GM23338 (cell line): ENCODE results near the gene CLDN20.

Experiments used
- CREB1 ChIP-seq: fragments of 250-450 bp; sonication (Bioruptor Pico); IDR thresholded peaks from 2 replicates; pipeline ENCODE4 v1.5.0; 2020; ENCODE audit warnings: low read depth, mild to moderate bottlenecking, moderate library complexity
- ETS1 ChIP-seq: IDR thresholded peaks from 2 replicates; pipeline ENCODE4 v1.6.1; 2016; ENCODE audit warnings: antibody characterized with exemption
- EZH2 ChIP-seq: fragments of 200-600 bp; sonication (generic); IDR thresholded peaks from one replicate; pipeline ENCODE4 v1.8.0; 2017; ENCODE audit warnings: antibody characterized with exemption, mild to moderate bottlenecking, low read depth; ENCODE audit not compliant: unreplicated experiment
- EZH2phosphoT487 ChIP-seq: fragments of 200-600 bp; sonication (generic); IDR thresholded peaks from one replicate; pipeline ENCODE4 v1.8.1; 2018; ENCODE audit warnings: antibody characterized with exemption; ENCODE audit not compliant: unreplicated experiment
- JUNB ChIP-seq: IDR thresholded peaks from one replicate; pipeline ENCODE4 v1.6.1; 2016; ENCODE audit warnings: antibody characterized with exemption; ENCODE audit not compliant: unreplicated experiment
- POLR2AphosphoS5 ChIP-seq: IDR thresholded peaks from 2 replicates; pipeline ENCODE4 v1.6.1; 2016; ENCODE audit warnings: antibody characterized with exemption, low read depth
- ZNF114 ChIP-seq: fragments of 250-450 bp; sonication (Bioruptor Pico); IDR thresholded peaks from 2 replicates; pipeline ENCODE4 v1.5.0; 2020; ENCODE audit warnings: mild to moderate bottlenecking, moderate library complexity
- ZNF331 ChIP-seq: fragments of 250-450 bp; sonication (Bioruptor Pico); IDR thresholded peaks from 2 replicates; pipeline ENCODE4 v1.5.0; 2020; ENCODE audit warnings: low read depth, mild to moderate bottlenecking, moderate library complexity
- ZNF462 ChIP-seq: fragments of 250-450 bp; sonication (Bioruptor Pico); IDR thresholded peaks from 2 replicates; pipeline ENCODE4 v1.5.0; 2020; ENCODE audit warnings: mild to moderate bottlenecking, moderate library complexity
- TF ChIP-seq, protein P1 (sequence below), 2 experiments: fragments of 200-600 bp in 1 of 2; sonication (generic) in 1 of 2; conservative IDR thresholded peaks; 2 replicates each; pipeline versions ENCODE4 v1.5.1 to v1.6.1; 2016 to 2017; ENCODE audit warnings: antibody characterized with exemption in 2 of 2, low read depth in 2 of 2, mild to moderate bottlenecking in 2 of 2, moderate library complexity in 1 of 2
- TF ChIP-seq, protein P2 (sequence below): IDR thresholded peaks from one replicate; pipeline ENCODE4 v1.6.1; 2018; ENCODE audit warnings: antibody characterized with exemption; ENCODE audit not compliant: unreplicated experiment

DNA sequence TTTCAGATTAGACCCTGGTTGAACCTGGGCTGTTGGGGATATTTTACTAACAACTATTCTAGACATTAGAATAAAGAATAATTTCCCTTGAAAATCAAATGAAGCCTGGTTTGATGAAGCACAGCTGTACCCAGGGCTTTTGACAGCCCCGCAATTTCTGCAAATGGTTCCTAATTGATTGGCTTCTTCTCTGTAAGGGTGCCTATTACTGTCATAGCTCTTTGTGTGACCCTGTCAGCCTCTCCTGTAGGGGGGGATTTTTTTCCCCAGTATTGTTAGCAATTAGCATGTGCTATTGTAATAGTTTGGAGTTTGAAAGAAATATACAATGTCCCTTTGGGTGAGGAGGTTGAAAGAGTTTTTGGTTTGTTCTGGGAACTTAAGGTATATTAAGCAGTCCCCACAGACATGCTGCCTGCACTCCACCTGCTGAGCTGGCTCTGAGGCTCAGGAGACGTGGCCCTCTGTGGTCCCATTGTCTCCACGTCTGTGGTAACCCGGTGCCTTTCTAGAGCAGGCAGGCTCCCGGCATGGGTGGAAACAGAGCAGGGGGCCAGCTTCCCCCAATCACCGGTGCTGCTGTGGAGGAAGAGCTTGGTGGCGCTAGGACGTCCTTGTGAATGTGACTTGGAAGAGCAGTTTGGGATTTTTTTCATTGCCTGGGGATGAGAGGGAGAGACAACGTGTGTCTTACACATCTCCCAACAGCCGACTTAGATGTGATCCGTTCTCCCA, 47.3 kb upstream of the CLDN20 start:
- TF ChIP-seq, protein P1, sequence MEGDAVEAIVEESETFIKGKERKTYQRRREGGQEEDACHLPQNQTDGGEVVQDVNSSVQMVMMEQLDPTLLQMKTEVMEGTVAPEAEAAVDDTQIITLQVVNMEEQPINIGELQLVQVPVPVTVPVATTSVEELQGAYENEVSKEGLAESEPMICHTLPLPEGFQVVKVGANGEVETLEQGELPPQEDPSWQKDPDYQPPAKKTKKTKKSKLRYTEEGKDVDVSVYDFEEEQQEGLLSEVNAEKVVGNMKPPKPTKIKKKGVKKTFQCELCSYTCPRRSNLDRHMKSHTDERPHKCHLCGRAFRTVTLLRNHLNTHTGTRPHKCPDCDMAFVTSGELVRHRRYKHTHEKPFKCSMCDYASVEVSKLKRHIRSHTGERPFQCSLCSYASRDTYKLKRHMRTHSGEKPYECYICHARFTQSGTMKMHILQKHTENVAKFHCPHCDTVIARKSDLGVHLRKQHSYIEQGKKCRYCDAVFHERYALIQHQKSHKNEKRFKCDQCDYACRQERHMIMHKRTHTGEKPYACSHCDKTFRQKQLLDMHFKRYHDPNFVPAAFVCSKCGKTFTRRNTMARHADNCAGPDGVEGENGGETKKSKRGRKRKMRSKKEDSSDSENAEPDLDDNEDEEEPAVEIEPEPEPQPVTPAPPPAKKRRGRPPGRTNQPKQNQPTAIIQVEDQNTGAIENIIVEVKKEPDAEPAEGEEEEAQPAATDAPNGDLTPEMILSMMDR (conservative IDR thresholded peaks at IDR 0.05; ENCODE audit: low read depth in 2 of 2): peak in 1 of 2 experiments; percentile 26; a peak in 2 of 4 replicates
- TF ChIP-seq EZH2phosphoT487 (no peak), POLR2AphosphoS5 (no peak), EZH2 (no peak), CREB1 (CRISPR knock-in tag) (no peak), ZNF462 (CRISPR knock-in tag) (no peak), JUNB (no peak), ETS1 (no peak), ZNF114 (no peak), ZNF331 (CRISPR knock-in tag) (no peak)
- TF ChIP-seq, protein P2, sequence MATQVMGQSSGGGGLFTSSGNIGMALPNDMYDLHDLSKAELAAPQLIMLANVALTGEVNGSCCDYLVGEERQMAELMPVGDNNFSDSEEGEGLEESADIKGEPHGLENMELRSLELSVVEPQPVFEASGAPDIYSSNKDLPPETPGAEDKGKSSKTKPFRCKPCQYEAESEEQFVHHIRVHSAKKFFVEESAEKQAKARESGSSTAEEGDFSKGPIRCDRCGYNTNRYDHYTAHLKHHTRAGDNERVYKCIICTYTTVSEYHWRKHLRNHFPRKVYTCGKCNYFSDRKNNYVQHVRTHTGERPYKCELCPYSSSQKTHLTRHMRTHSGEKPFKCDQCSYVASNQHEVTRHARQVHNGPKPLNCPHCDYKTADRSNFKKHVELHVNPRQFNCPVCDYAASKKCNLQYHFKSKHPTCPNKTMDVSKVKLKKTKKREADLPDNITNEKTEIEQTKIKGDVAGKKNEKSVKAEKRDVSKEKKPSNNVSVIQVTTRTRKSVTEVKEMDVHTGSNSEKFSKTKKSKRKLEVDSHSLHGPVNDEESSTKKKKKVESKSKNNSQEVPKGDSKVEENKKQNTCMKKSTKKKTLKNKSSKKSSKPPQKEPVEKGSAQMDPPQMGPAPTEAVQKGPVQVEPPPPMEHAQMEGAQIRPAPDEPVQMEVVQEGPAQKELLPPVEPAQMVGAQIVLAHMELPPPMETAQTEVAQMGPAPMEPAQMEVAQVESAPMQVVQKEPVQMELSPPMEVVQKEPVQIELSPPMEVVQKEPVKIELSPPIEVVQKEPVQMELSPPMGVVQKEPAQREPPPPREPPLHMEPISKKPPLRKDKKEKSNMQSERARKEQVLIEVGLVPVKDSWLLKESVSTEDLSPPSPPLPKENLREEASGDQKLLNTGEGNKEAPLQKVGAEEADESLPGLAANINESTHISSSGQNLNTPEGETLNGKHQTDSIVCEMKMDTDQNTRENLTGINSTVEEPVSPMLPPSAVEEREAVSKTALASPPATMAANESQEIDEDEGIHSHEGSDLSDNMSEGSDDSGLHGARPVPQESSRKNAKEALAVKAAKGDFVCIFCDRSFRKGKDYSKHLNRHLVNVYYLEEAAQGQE: no peak
